ENCODE measurements around the gene RYR2.

The RYR2 gene

GRCh38 chr1:237033061-237033460 lies 8.9 kb upstream of the RYR2 start:
- DNase-seq = no peak

GRCh38 chr1:237033804-237034203 lies 8.2 kb upstream of the RYR2 start:
- DNase-seq = no peak

GRCh38 chr1:237035759-237036158 lies 6.2 kb upstream of the RYR2 start:
- DNase-seq = no peak

- no peak for DNase-seq
Observed at GRCh38 chr1:237038211-237038610, 3.8 kb upstream of the RYR2 start.

- DNase-seq = no peak
Observed at GRCh38 chr1:237040823-237041222, 1.2 kb upstream of the RYR2 start.

- no peak for DNase-seq
Observed at GRCh38 chr1:237041461-237041794, 556 bp upstream of the RYR2 start.

- DNase-seq = no peak
Observed at GRCh38 chr1:237042526-237042891, 525 bp downstream of the RYR2 start.

- DNase-seq = no peak
Observed at GRCh38 chr1:237042892-237043576, 1.1 kb downstream of the RYR2 start.

- no peak for DNase-seq
Observed at GRCh38 chr1:237043846-237044636, 2.1 kb downstream of the RYR2 start.

GRCh38 chr1:237045278-237046016 lies 3.5 kb downstream of the RYR2 start:
- no peak for DNase-seq

GRCh38 chr1:237048803-237049202 lies 6.8 kb downstream of the RYR2 start:
- no peak for DNase-seq

GRCh38 chr1:237050185-237050584 lies 8.2 kb downstream of the RYR2 start:
- no peak for DNase-seq

GRCh38 chr1:237050915-237051314 lies 8.9 kb downstream of the RYR2 start:
- no peak for DNase-seq

- DNase-seq = no peak
Observed at GRCh38 chr1:237054313-237054712, 12.3 kb downstream of the RYR2 start.

- no peak for DNase-seq
Observed at GRCh38 chr1:237058470-237058869, 16.5 kb downstream of the RYR2 start.

- DNase-seq = no peak
Observed at GRCh38 chr1:237059244-237059643, 17.3 kb downstream of the RYR2 start.

GRCh38 chr1:237062976-237063375 lies 21.0 kb downstream of the RYR2 start:
- no peak for DNase-seq

- no peak for DNase-seq
Observed at GRCh38 chr1:237065903-237066302, 23.9 kb downstream of the RYR2 start.

- DNase-seq = no peak
Observed at GRCh38 chr1:237070519-237070918, 28.5 kb downstream of the RYR2 start.

GRCh38 chr1:237071641-237072420 lies 29.8 kb downstream of the RYR2 start:
- DNase-seq = no peak

GRCh38 chr1:237074371-237075117 lies 32.6 kb downstream of the RYR2 start:
- DNase-seq = no peak

- no peak for DNase-seq
Observed at GRCh38 chr1:237084341-237085077, 42.5 kb downstream of the RYR2 start.
